Measurements from ENCODE around the gene CTU2.

CTU2 gene

GRCh38 chr16:88759976-88760350 is 53.7 kb downstream of the CTU2 start:
- in situ Hi-C loops (cut with HindIII; ENCODE audit: low sequenced_read_pairs) = no loop called here

DNA sequence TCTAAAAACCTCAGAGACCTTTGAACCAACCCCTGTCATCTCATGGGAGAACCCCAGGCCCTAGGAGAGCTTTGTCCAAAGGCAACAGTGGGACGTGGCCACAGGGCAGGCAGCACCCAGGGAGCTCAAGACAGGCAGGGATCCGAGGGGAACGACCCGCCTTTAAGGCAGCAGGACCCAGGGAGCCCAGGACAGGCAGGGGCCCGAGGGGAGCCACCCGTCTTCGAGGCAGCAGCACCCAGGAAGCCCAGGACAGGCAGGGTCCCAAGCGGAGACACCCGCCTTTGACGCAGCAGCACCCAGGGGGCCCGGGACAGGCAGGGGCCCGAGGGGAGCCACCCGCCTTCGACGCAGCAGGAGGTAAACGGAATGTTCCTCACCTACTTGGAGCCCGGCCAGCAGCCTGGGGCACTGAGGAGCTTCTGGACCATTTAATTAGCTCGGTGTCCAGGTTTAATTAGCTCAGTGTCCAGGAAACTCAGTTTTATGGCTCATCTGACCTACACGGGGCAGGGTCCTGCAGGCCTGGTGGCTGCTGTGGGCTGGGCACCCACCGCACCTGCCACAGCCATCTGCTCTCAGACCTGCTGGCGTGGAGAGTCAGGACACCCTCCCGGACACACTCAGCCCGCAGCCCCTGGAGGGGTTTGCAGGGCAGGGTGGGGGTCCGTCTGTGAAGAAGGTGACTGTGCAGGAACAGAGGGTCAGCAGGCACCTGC is 54.3 kb downstream of the CTU2 start:
- in situ Hi-C loops (cut with HindIII; ENCODE audit: low sequenced_read_pairs) = no loop called here

DNA sequence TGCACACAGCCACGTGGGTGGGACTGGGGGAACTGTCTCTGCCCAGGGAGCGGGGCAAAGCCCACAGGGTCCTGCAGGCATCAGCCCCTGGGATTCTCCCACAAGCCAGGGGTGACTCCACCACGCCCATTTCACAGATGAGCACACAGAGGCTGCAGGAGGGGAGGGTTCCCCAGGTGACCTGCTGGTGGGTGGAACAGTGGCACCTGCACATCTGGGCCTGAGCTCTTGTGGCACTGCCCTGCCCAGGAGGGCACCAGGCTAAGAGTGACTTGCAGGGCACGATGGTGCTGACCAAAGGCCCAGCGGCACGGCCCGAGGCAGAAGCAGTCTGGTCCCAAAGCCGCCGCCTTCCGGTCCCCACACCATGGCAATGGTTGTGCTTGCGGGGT is 54.8 kb downstream of the CTU2 start:
- in situ Hi-C loops (cut with HindIII; ENCODE audit: low sequenced_read_pairs) = no loop called here

DNA sequence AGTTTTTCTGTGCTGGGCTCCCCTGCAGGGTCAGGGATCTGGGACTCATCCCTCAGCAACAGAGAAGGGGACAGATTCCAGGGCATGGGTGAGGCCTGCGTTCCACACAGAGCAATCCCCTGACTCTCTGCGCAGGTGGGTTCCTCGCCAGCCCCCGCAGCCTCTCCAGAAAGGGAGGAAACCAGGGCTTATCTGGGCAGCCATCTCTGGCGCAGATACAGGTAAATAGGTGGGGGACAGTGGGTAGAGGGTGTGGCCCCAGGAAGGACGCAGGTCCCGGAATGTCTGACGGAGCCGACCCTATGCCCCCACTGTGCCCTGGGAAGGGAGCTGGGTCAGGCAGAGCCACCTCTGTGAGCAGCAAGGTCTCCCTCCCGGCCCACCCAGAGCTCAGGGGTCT is 55.5 kb downstream of the CTU2 start:
- in situ Hi-C loops (cut with HindIII; ENCODE audit: low sequenced_read_pairs) = no loop called here

- in situ Hi-C loops (cut with HindIII; ENCODE audit: low sequenced_read_pairs) = no loop called here
These were observed 56.1 kb downstream of the CTU2 start for GRCh38 chr16:88762258-88762870.

GRCh38 chr16:88762941-88763340 is 56.6 kb downstream of the CTU2 start:
- in situ Hi-C loops (cut with HindIII; ENCODE audit: low sequenced_read_pairs) = no loop called here

GRCh38 chr16:88763502-88764053 is 57.3 kb downstream of the CTU2 start:
- in situ Hi-C loops (cut with HindIII; ENCODE audit: low sequenced_read_pairs) = no loop called here

GRCh38 chr16:88764080-88764479 is 57.8 kb downstream of the CTU2 start:
- in situ Hi-C loops (cut with HindIII; ENCODE audit: low sequenced_read_pairs) = no loop called here

- in situ Hi-C loops (cut with HindIII; ENCODE audit: low sequenced_read_pairs) = no loop called here
These were observed 58.6 kb downstream of the CTU2 start for GRCh38 chr16:88764913-88765349.

Data from DLD1 (cell line).